Measurements from ENCODE around the gene EAF2. TPM values are rescaled to one million over a fixed set of nuclear protein-coding genes. Genes with fewer than 3 reads are reported as not detected.

EAF2 gene
- total and polyA plus RNA-seq, 4 donors = 4.8 to 16.5 (median 9.8) TPM

DNA sequence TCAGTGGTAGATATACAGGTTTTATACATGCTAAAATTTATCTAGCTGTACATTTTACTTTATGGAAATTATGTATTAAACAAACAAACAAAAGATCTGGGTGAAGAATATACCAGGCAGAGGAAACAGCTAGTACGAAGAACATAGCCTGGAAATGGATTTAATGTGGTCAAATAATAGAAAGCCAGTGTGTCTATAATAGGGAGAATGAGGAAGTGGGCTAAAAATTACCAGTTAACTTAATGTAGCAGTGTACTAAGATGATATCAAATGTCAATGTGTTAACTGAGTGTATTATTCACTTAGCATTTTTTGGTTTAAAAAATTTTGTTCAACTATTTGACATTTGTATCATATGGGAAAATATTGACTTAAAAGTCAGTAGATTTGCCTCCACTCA is 36.4 kb downstream of the EAF2 start:
- H3K36me3 ChIP-seq (ENCODE audit: control insufficient read depth in 4 of 4, insufficient read depth in 4 of 4, low read length in 4 of 4) = no peaks in the 10 kb centered on the region
- H3K27ac ChIP-seq (ENCODE audit: low read depth in 1 of 2, low read length in 1 of 2) = no peak overlapping the region
- H3K27me3 ChIP-seq (ENCODE audit: control insufficient read depth in 3 of 3, insufficient read depth in 3 of 3, low read length in 2 of 3) = no peaks in the 10 kb centered on the region
- no peak overlapping the region for H3K9ac ChIP-seq (ENCODE audit: insufficient read depth in 1 of 2, low read length in 2 of 2)
- H3K4me3 ChIP-seq = no peak overlapping the region
- WGBS, 2 donors = 28 to 55% methylated on average over 1 of the region's 1 CpG
- TF ChIP-seq, protein P1, sequence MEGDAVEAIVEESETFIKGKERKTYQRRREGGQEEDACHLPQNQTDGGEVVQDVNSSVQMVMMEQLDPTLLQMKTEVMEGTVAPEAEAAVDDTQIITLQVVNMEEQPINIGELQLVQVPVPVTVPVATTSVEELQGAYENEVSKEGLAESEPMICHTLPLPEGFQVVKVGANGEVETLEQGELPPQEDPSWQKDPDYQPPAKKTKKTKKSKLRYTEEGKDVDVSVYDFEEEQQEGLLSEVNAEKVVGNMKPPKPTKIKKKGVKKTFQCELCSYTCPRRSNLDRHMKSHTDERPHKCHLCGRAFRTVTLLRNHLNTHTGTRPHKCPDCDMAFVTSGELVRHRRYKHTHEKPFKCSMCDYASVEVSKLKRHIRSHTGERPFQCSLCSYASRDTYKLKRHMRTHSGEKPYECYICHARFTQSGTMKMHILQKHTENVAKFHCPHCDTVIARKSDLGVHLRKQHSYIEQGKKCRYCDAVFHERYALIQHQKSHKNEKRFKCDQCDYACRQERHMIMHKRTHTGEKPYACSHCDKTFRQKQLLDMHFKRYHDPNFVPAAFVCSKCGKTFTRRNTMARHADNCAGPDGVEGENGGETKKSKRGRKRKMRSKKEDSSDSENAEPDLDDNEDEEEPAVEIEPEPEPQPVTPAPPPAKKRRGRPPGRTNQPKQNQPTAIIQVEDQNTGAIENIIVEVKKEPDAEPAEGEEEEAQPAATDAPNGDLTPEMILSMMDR (IDR thresholded peaks at IDR 0.05; ENCODE audit: control extremely low read depth, extremely low read depth) = no peak
- DNase-seq = no peak
- no peaks in the 10 kb centered on the region for H3K9me3 ChIP-seq (ENCODE audit: control insufficient read depth in 4 of 4, insufficient read depth in 3 of 4, low read length in 3 of 4)
- ATAC-seq (ENCODE audit: insufficient read depth, low FRiP score) = no peak
- H3K4me1 ChIP-seq (ENCODE audit: control insufficient read depth in 5 of 5, insufficient read depth in 5 of 5, low read length in 5 of 5) = no peaks in the 10 kb centered on the region

GRCh38 chr3:121878411-121878810 is 43.4 kb downstream of the EAF2 start:
- no peak overlapping the region for H3K4me3 ChIP-seq
- ATAC-seq (ENCODE audit: insufficient read depth, low FRiP score) (no peak), DNase-seq (no peak)
- TF ChIP-seq, protein P1 (IDR thresholded peaks at IDR 0.05; ENCODE audit: control extremely low read depth, extremely low read depth) = no peak
- no peaks in the 10 kb centered on the region for H3K9me3 ChIP-seq (ENCODE audit: control insufficient read depth in 4 of 4, insufficient read depth in 3 of 4, low read length in 3 of 4)
- H3K27me3 ChIP-seq (ENCODE audit: control insufficient read depth in 3 of 3, insufficient read depth in 3 of 3, low read length in 2 of 3) = no peaks in the 10 kb centered on the region
- H3K27ac ChIP-seq (ENCODE audit: low read depth in 1 of 2, low read length in 1 of 2) = no peak overlapping the region
- H3K36me3 ChIP-seq (ENCODE audit: control insufficient read depth in 4 of 4, insufficient read depth in 4 of 4, low read length in 4 of 4) = no peaks in the 10 kb centered on the region
- no peak overlapping the region for H3K9ac ChIP-seq (ENCODE audit: insufficient read depth in 1 of 2, low read length in 2 of 2)
- WGBS, 2 donors = 90 to 98% methylated on average over 1 of the region's 1 CpG
- no peaks in the 10 kb centered on the region for H3K4me1 ChIP-seq (ENCODE audit: control insufficient read depth in 5 of 5, insufficient read depth in 5 of 5, low read length in 5 of 5)

DNA sequence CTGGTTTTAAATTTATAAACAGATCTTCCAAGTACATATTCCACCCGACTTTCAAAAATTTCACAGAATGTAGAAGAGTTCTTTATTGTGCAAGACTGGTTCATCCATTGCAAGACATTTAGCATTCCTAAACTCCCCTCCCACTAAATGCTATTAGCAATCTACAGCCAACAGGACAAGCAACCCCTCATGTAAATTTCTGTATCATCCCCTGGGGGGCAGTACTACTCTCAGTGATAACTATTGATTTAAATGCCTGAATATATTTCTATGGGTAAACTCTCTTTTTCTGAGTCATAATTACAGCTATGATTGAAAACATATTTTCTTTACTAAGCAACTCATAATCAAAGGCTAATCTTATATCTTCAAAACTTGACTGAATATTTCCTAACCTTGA is 48.5 kb downstream of the EAF2 start:
- peak in 2 of 3 donors; percentile 5 to 11 for DNase-seq
- no peak for ATAC-seq (ENCODE audit: insufficient read depth, low FRiP score)

More for the DNA sequence above, 48.5 kb downstream of the EAF2 start:
- no peaks in the 10 kb centered on the region for H3K9me3 ChIP-seq (ENCODE audit: control insufficient read depth in 4 of 4, insufficient read depth in 3 of 4, low read length in 3 of 4)
- no peak overlapping the region for H3K4me3 ChIP-seq
- TF ChIP-seq, protein P1 (IDR thresholded peaks at IDR 0.05; ENCODE audit: control extremely low read depth, extremely low read depth) = peak; percentile 1
- H3K36me3 ChIP-seq (ENCODE audit: control insufficient read depth in 4 of 4, insufficient read depth in 4 of 4, low read length in 4 of 4) = no peaks in the 10 kb centered on the region
- H3K27me3 ChIP-seq (ENCODE audit: control insufficient read depth in 3 of 3, insufficient read depth in 3 of 3, low read length in 2 of 3) = no peaks in the 10 kb centered on the region
- no peak overlapping the region for H3K9ac ChIP-seq (ENCODE audit: insufficient read depth in 1 of 2, low read length in 2 of 2)
- H3K27ac ChIP-seq (ENCODE audit: low read depth in 1 of 2, low read length in 1 of 2) = no peak overlapping the region
- 42 to 55% methylated on average over 1 of the region's 1 CpG for WGBS, 2 donors
- no peaks in the 10 kb centered on the region for H3K4me1 ChIP-seq (ENCODE audit: control insufficient read depth in 5 of 5, insufficient read depth in 5 of 5, low read length in 5 of 5)
